ENCODE measurements around the gene TMEM11.

TMEM11 gene

DNA sequence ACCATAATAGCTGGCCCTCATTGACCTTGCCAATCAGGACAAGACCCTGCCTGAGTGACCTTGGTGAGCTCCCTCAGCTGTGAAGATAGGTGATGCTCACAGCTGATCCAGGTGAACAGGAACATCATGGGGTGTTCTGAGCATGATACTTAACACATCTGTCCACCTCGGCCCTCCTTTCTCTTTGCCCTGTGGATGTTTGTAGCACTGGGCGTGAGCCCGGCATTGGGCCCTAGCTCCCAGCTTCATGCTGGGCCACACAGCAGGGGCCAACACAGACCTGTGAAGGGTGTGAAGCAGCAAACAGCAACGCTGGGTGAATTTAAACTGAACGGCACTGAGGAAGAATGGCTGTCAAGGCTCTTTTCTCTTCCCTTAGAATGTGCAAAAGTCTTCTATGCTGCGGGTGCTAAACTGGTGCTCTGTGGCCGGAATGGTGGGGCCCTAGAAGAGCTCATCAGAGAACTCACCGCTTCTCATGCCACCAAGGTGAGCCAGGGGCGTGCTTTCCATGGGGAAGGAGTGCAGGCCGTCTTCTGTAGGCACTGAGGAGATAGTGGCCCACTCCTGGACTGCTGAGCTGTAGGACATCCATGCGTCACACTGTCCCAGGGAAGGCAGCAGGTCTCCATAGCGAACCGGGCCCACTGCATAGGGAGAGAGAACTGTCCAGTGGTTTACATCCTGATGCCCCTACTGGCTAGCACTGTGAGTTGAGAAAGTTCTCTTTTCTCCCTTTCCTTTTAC is 35.9 kb downstream of the TMEM11 start:
- no peak for FAIRE-seq

- FAIRE-seq: no peak
Observed at GRCh38 chr17:21177401-21177800, 36.6 kb downstream of the TMEM11 start.

DNA sequence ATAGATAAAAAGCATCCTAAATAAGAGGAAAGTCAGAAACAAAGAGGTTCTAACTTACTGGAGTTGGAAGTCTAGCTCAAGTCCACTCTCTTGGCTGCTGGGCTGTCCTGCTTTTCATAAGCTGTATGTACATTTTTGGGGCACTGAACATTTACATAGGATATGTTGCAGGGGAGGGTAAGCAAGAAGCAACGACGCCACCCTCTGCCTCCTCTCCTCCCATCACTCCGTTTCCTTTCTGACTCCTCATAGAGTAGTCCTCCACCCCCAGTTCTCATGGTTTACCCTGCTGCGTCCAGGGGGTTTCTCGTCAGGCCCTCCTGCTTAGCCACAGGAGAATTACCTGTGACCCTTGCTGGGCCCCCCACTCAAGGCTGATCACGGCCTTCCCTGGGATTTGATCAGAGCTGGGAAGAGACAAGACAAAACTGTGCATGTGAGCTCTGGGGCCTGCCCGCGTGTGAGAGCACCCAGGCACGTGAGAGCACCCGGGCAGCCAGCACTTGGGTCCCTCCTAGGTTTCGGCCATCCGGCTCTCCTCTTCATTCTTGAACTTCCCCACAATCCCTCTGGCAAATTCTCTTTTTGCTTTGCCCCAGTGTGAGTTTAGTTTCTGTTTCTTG is 37.1 kb downstream of the TMEM11 start:
- FAIRE-seq: no peak

DNA sequence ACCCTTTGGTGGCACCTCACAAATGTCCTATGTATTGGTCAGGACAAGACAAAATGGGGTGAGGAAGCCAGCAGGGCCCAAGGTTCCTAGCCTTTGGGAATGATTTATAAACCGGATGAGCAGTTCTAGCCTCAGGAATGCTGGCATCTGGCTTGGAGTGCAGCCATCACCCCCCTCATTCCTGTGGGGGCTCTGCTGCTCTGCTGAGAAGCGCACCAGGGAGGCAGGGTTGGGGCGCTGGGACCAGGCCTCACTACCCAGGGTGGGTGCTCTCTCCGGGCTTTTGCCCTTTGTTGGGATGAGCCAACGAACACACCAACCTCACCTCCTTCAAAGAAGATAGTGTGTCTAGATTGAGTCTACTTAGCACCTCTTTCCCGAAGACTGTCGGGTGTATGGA is 39.2 kb downstream of the TMEM11 start:
- no peak for FAIRE-seq

DNA sequence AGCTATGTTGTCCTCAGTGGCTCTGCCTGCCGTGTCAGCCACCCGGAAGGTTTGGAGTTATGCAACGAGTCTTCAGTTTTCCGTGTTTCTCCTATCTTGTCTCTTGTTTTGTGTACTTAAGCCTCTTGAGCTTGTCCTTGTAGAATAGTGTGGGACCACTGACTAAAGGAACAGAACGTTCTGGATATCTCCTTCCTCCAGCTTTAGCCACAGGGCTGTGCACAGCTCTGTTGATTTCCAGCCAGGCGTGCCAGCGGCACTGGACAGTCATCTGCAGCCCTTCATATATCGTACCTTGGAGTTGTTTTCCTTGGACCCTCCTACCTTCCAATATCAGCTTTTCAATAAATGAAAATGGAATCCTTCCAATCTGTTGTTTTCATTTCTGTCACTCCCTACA is 39.8 kb downstream of the TMEM11 start:
- FAIRE-seq: no peak

GRCh38 chr17:21173543-21173942 is 40.4 kb downstream of the TMEM11 start:
- no peak for FAIRE-seq

DNA sequence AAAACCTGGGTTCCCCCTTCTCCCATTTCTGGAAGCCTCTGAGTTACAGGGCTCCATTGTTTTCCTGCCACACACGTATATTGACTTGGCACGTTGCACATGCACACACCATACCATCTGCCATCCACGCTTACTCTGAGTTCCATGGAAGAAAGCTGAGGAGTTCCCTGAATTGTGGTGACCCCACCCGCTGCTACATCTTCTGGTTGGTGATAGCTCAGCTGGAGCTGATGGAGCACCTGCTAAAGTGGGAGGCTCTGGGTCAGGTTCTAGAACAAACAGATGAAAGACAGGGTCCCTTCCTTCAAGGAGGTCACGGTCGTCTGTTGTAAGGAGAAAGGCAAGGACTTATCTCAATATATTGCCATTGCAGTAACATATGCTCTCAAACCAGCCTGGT is 41.1 kb downstream of the TMEM11 start:
- FAIRE-seq: no peak

DNA sequence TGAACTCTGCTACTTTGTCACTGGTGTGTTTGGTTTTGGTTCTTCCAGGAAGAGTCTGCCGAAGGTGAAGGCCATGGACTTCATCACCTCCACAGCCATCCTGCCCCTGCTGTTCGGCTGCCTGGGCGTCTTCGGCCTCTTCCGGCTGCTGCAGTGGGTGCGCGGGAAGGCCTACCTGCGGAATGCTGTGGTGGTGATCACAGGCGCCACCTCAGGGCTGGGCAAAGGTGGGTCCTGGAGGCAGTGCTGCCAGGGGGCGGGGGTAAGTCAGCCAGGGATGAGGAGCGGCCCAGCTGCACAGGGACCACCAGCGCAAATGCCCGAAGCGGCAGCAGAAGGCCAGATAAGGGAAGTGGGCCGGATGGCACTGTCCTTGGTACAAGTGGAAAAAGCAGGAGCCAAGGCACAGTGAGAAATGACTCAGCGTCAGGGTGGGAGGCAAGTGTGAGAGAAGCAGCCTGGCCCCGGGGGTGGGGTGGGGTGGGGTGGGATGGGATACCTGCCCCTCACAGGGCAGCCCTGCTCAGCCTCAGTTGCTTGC is 41.9 kb downstream of the TMEM11 start:
- no peak for FAIRE-seq

DNA sequence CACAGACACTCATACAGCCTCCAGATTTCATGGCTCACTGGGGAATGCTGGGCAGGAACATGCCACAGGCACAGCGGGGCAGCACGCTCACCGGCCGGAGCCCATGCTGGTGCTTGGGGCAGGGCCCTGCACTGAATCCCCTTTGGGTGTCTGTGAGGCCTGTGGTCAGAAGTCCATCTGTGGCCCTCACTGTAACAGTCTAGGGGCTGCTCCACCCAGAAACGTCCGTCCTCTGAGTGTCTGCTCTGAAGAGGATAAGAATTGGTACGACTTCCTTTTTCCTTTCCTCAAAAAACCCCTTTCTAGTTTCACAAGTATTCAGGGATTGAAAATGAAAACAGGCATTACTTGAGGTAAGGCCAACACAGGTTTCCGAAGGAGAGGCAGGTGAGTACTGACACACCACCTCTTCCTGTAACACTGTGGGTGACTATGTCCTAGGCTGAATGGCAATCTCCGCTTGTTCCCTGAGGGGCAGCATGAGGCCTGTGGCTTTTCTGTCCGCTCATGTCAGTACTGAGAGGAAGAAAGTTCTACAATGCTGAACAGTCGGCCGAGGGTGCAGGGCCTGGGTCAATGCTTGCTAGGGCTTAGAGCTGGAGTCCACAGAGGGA is 42.5 kb downstream of the TMEM11 start:
- no peak for FAIRE-seq

DNA sequence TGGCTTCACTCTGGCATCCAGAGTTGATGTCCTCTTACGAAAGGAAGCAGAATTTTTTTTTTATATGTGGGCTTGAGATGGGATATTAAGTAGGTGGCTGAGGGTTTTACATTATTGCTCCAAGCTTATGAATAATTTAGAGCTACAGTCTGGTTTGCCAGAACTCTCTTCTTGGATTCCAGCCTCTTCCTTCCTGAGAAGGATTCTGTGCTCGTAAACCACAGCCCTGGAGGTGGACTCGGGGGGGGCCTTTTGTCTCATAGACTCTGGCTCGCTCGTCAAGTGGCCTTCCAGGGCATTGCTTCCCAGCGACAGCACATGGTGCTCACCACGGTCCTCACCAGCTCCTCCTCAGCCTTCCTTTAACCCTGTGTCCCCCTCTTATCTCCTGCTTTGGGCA is 43.2 kb downstream of the TMEM11 start:
- no peak for FAIRE-seq

- no peak for FAIRE-seq
Observed at GRCh38 chr17:21169496-21169895, 44.5 kb downstream of the TMEM11 start.

DNA sequence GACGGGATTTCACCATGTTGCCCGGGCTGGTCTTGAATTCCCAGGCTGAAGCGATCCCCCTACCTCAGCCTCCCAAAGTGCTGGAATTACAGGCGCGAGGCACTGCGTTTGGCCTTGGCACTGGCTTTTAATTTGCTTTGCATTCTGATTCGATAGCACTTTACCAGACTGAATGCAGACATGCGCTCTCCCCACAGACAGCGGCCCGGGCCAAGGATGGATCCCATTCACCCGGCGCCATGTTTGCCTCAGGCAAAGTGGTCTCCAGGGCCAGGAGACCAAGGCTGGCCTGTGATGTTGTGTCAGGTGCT is 45.5 kb downstream of the TMEM11 start:
- FAIRE-seq: no peak

- FAIRE-seq: no peak
Observed at GRCh38 chr17:21167303-21167702, 46.7 kb downstream of the TMEM11 start.

DNA sequence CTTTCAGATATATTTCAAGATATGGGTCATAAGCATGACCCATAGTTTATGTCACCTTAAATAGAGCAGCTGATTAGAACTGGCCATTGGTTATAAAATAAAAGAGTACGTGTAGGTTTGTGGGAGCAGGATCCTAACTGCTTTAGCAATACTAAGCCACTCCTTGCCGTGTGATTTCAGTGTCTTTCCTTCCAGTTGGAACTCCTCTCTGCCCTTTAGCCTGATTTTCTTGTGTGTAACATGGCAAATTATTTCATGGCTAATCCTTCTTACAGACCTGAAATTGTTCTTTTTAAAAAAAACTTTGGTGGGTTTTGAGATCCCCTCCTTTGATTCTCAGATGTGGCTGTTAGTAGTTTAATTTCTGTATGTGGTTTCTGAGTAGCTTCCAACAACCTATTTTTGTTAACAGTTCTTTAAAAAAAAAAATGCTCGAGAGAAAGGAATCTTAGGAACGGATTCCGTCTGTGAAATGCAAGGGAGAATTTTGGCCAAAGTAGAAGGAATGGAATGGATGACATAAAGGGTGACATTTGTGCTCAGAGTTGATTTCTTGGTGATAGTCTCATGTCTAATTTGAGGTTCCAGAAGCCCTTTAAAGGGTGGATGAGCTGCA is 47.3 kb downstream of the TMEM11 start:
- no peak for FAIRE-seq

DNA sequence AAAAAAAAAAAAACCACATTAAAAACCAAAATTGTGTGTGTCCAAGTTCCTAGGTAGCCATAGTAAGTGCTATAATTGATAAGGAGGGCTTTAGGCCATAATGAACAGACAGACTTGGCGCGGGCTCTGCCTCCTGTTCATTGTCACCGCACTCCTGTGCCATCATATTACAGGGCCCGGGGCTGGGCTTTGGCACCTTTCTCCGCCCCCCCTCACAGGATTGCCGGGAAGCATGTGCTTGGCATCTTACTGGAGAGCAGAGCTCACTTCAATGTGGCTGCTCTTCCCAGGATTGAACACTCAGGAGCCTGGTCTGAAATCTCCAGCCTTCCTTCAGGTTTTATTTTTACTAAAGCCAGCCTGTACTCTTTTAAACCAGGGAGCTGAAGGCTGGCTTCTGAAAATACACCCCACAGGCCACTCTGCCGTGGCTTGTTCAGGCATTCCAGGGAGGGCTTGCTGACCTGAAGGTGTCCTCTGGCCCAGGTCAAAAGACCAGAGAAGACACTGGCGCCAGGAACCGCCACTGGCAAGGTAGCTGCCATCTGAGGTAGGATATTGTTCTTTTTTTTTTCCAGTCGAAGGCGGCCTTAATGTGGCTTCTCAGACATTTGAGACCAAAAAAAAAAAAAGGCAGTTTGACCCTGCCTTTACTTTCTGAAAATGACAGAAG is 47.9 kb downstream of the TMEM11 start:
- no peak for FAIRE-seq

DNA sequence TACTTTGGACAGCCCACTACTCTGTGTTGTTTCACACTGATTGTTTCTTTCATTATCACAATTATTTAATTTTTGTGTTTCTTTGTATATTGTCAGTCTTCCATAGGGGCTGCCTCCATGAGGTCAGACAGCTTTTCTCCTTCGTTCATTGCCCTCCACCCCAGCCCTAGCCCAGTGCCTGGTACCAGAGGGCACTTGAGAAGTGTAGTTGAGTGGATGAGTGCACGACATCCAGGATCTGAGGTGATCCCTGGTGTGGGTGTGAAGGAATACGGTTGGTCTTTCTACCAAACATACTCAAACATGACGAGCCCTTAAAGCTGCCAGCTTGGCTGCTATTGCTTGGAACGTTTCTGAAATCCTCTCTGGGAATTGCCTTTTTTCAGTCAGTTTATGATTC is 49.3 kb downstream of the TMEM11 start:
- FAIRE-seq: no peak

DNA sequence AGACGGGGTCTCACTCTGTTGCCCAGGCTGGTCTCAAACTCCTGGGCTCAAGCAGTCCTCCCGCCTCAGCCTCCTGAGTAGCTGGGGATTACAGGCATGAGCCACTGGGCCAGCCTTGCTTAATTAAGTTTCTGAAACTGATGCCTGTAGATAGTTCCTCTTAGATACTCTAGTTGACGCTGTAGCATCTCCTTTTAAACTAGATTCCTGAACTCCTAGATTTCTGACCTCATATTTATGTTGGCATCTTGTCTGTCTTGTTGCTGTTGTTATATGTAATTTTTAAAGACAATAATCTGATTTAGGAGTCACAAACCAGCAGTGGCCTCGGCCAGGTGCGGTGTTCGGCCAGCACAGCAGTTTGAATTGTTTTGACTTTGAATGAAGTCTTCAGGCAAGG is 49.7 kb downstream of the TMEM11 start:
- no peak for FAIRE-seq

- no peak for FAIRE-seq
Observed at GRCh38 chr17:21163101-21163500, 50.9 kb downstream of the TMEM11 start.

DNA sequence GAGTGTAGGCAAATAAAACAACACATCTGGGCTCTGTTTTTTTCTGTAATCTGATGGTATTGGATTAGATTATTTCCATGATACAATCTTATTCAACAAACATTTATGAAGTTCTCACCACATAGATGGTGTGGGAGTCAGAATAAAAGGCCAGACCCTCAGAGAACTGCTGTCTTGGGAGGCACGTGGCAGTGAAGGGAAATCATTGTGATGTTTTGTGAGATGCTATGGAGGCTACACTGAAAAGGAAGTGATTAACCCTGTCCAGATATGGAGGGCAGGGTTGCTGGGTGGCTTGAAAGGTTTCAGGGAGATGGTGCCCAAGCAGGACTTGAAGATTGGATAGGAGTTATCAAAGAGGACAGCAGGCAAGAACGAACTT is 51.6 kb downstream of the TMEM11 start:
- no peak for FAIRE-seq

DNA sequence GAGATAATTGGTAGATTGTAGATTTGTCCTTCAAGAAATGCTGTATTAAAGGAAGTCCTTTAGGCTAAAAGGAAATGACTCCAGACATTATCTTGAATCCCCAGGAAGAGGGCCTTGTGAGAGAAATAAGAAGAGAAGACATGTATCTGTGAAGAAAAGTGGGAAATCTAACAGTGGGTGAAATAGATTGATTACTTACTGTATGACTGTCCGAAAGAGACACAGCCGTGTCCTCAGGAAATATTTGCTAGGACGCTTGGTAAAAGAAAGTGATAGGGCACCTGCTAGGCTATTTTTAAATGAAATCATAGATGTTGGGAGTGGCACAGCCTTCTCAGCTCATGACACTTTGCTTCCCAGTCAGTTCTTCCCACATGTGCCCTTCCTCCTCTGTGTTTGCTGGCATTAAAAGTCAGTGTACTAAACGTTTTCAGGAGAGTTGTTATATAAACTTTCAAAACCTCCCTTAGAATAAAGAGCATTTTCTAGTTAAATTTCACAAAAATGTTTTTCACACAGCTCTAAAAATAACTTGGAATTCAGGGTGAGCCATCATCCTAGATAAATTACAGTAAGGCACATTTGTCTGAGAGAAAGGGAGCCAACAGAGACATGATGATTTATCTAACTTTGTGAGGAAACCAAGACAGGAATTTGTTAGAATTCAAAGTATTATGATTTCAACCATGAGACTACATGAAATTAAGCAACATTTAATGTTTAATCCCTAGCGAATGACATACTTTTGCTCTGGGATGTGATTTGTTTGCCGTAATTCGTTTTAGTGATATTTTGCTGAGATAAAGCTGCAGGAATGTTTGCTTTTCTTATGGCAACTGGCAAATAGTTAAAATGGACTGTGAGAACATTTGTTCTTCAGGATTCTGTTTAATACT is 52.2 kb downstream of the TMEM11 start:
- no peak for FAIRE-seq

GRCh38 chr17:21160401-21160800 is 53.6 kb downstream of the TMEM11 start:
- FAIRE-seq: no peak
